Myometrial cell (primary cell): Measurements from ENCODE around the gene SERPINB10. TPM values are rescaled to one million over a fixed set of nuclear protein-coding genes. Genes with fewer than 3 reads are reported as not detected.

Source experiments
- total RNA-seq: library from RNA; depleted of rRNA; stranded (reverse); fragments of >200 nt; gene quantifications from 2 replicates; pipeline ENCODE4 v1.2.3, GENCODE V29; 2015

SERPINB10 gene
- 0.35 TPM in 1 of 2 replicates, not detected in the other for total RNA-seq

GRCh38 chr18:63907664-63908063, at the start of gene SERPINB10:
Gene SERPINB10, plus strand, starts transcription at chr18:63907958. Its CDS starts 7,553 bp downstream, at chr18:63915511.

GRCh38 chr18:63887424-63887823, 20.3 kb upstream of the SERPINB10 start, which contains the start of gene SERPINB2:
Gene SERPINB2, plus strand, starts transcription at chr18:63887705. Its CDS starts 3,740 bp downstream, at chr18:63891445.

GRCh38 chr18:63949068-63949737, 41.4 kb downstream of the SERPINB10 start, which contains the start of gene HMSD:
Gene HMSD, plus strand, starts transcription at chr18:63949301. Its CDS starts 4,155 bp downstream, at chr18:63953456.

GRCh38 chr18:63969942-63970808, 62.4 kb downstream of the SERPINB10 start, which contains the start of gene SERPINB8:
Gene SERPINB8, plus strand, starts transcription at chr18:63970081. Its CDS starts 8,228 bp downstream, at chr18:63978309.

Other genes with a start within 250 kb of the SERPINB10 start
- not detected in 2 replicates for gene SERPINB3, start 246.1 kb upstream of the SERPINB10 start, total RNA-seq
- gene SERPINB11, start 205.0 kb upstream of the SERPINB10 start, total RNA-seq: not detected in 2 replicates
- 16.1 and 25.1 TPM in 2 replicates for gene SERPINB7, start 132.5 kb upstream of the SERPINB10 start, total RNA-seq
- not detected in 2 replicates for gene SERPINB2, start 20.3 kb upstream of the SERPINB10 start, total RNA-seq
- gene HMSD, start 41.3 kb downstream of the SERPINB10 start, total RNA-seq: 0.86 and 0.89 TPM in 2 replicates
- 19.8 and 23.9 TPM in 2 replicates for gene SERPINB8, start 62.1 kb downstream of the SERPINB10 start, total RNA-seq
- not detected in 2 replicates for gene LINC00305, start 241.1 kb downstream of the SERPINB10 start, total RNA-seq